ENCODE measurements around the gene EPHB1. TPM values are rescaled to one million over a fixed set of nuclear protein-coding genes. Genes with fewer than 3 reads are reported as not detected.

EPHB1 gene
- total RNA-seq, 4 donors from 2014 or later, result 2.6 to 5.3 (median 3.1) TPM; not detected in 1

GRCh38 chr3:134823679-134824078 lies 28.6 kb downstream of the EPHB1 start:
- Histone ChIP-seq H3K36me3 (no peaks in the 10 kb centered on the region), H3K4me1 (no peaks in the 10 kb centered on the region), H3K27ac (no peak overlapping the region), H3K9me3 (no peaks in the 10 kb centered on the region), H3K4me3 (no peak overlapping the region), H3K27me3 (no peaks in the 10 kb centered on the region)
- TF ChIP-seq CTCF (IDR thresholded peaks at IDR 0.05), result no peak
- TF ChIP-seq POLR2A (IDR thresholded peaks at IDR 0.05), result no peak
- intact Hi-C loops (cut with DNase I; ENCODE audit: low total_unique reads), result no loop called here
- no peak for DNase-seq

GRCh38 chr3:134824791-134825190 lies 29.7 kb downstream of the EPHB1 start:
- Histone ChIP-seq H3K27me3 (no peaks in the 10 kb centered on the region), H3K36me3 (no peaks in the 10 kb centered on the region), H3K9me3 (no peaks in the 10 kb centered on the region), H3K27ac (no peak overlapping the region), H3K4me3 (no peak overlapping the region), H3K4me1 (no peaks in the 10 kb centered on the region)
- DNase-seq, result no peak
- intact Hi-C loops (cut with DNase I; ENCODE audit: low total_unique reads), result no loop called here
- TF ChIP-seq CTCF (IDR thresholded peaks at IDR 0.05), result no peak
- TF ChIP-seq POLR2A (IDR thresholded peaks at IDR 0.05), result no peak

- TF ChIP-seq POLR2A (IDR thresholded peaks at IDR 0.05) (no peak), CTCF (IDR thresholded peaks at IDR 0.05) (no peak)
- Histone ChIP-seq H3K27ac (no peak overlapping the region), H3K9me3 (no peaks in the 10 kb centered on the region), H3K27me3 (no peaks in the 10 kb centered on the region), H3K36me3 (no peaks in the 10 kb centered on the region), H3K4me1 (no peaks in the 10 kb centered on the region), H3K4me3 (no peak overlapping the region)
- intact Hi-C loops (cut with DNase I; ENCODE audit: low total_unique reads), result no loop called here
- no peak for DNase-seq
These were observed 32.2 kb downstream of the EPHB1 start for GRCh38 chr3:134827213-134827612.

- no peaks in the 10 kb centered on the region for H3K36me3 ChIP-seq
- DNase-seq, result no peak
- no peaks in the 10 kb centered on the region for H3K27me3 ChIP-seq
- TF ChIP-seq POLR2A (IDR thresholded peaks at IDR 0.05) (no peak), CTCF (IDR thresholded peaks at IDR 0.05) (no peak)
- H3K27ac ChIP-seq, result no peak overlapping the region
- H3K9me3 ChIP-seq, result no peaks in the 10 kb centered on the region
- no peak overlapping the region for H3K4me3 ChIP-seq
- H3K4me1 ChIP-seq, result no peaks in the 10 kb centered on the region
- intact Hi-C loops (cut with DNase I; ENCODE audit: low total_unique reads), result no loop called here
These were observed 34.7 kb downstream of the EPHB1 start for GRCh38 chr3:134829721-134830120.

- intact Hi-C loops (cut with DNase I; ENCODE audit: low total_unique reads), result no loop called here
- Histone ChIP-seq H3K9me3 (no peaks in the 10 kb centered on the region), H3K36me3 (no peaks in the 10 kb centered on the region), H3K4me1 (no peaks in the 10 kb centered on the region), H3K4me3 (no peak overlapping the region), H3K27ac (no peak overlapping the region), H3K27me3 (no peaks in the 10 kb centered on the region)
- TF ChIP-seq POLR2A (IDR thresholded peaks at IDR 0.05), result no peak
- no peak for TF ChIP-seq CTCF (IDR thresholded peaks at IDR 0.05)
- DNase-seq, result no peak
These were observed 37.5 kb downstream of the EPHB1 start for GRCh38 chr3:134832585-134832984.

Measured in uterus (tissue), 4 donors.